ENCODE data around the gene WDPCP. TPM values are rescaled to one million over a fixed set of nuclear protein-coding genes. Genes with fewer than 3 reads are reported as not detected.
"Not testable (repeated sequence)": the region's sequence is repeated elsewhere in the genome, so short reads cannot be mapped to it uniquely, and the experiment has no call there.

Gene WDPCP
- total RNA-seq, 2 donors from 2014 or later, result 8.4 to 10.1 TPM

DNA sequence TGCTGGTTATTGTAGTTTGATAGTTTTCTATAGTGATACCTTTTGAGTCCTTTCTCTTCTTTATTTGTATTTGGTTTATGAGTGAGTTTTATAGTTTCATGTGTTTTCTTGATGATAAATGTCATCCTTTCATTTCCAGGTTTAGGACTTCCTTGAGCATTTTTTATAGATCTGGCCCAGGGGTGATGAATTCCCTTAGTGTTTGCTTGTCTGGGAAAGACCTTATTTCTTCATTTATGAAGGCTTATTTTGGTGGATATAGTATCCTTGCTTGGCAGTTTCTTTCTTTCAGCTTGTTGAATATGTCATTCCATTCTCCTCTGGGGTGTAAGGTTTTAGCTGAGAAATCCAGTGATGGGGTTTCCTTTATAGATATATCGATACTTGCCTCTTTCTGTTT, 483.8 kb downstream of the WDPCP start:
- no peak overlapping the region for H3K27ac Mint-ChIP-seq
- peaks cover 21 to 36% of the 10 kb centered on the region in 2 donors for H3K9me3 Mint-ChIP-seq
- DNase-seq (ENCODE audit: low spot score in 2 of 2) (no peak), ATAC-seq (no peak)
- H3K36me3 Mint-ChIP-seq, result peaks cover 0 to 29% of the 10 kb centered on the region in 2 donors

DNA sequence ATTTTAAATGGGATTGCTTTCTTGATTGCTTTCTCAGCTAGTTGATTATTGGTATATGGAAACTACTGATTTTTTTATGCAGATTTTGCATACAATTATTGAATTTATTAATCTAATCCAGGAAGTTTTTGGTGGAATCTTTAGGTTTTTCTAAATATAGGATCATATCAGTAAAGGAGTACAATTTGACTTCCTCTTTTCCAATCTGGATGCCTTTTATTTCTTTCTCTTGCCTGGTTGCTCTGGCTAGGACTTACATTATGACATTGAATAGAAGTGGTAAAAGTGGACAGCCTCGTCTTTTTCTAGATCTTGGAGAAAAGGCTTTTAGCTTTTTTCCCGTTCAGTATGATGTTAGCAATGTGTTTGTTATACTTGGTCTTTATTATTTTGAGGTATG, 486.3 kb downstream of the WDPCP start:
- Mint-ChIP-seq H3K36me3 (peaks cover 0 to 29% of the 10 kb centered on the region in 2 donors), H3K27ac (no peak overlapping the region), H3K9me3 (peaks cover 18 to 31% of the 10 kb centered on the region in 2 donors)
- DNase-seq (ENCODE audit: low spot score in 2 of 2), result no peak
- ATAC-seq, result no peak

DNA sequence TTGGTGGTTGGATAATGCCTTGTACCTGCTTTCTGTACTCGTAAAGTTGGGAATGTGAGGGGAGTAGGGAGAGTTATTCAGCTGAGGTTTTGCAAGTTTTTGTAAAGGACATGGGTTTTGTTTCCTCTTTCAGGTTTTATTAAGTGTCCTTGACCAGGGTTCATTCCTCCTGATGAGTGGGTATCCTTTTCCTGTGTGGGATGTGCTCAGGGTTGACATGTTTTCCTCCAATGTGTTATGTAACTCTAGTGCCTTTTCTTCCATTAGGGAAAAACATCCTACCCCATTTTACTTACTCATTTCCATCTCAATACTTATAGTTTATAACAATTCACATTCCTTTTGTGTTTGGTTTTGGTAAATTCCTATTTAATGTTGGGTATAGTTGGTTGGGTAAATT, 489.2 kb downstream of the WDPCP start:
- DNase-seq (ENCODE audit: low spot score in 2 of 2) (no peak), ATAC-seq (no peak)
- Mint-ChIP-seq H3K9me3 (peaks cover 9 to 16% of the 10 kb centered on the region in 2 donors), H3K36me3 (peaks cover 0 to 9% of the 10 kb centered on the region in 2 donors), H3K27ac (no peak overlapping the region)

DNA sequence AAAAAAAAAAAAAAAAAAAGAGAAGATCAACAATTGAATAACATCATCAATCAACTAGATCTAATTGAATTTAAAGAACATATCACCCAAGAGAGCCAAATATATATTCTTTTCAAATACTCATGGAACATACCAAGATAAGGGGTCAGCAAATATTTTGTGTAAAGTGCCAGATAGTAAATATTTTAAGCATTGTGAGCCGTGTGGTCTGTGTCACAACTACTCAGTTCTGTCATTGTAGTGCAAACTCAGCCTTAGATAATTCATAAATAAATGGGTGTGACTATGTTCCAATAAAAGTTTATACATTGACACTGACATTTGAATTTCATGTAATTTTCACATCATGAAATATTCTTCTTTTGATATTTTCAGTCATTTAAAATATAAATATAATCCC, 491.8 kb downstream of the WDPCP start:
- ATAC-seq (no peak), DNase-seq (ENCODE audit: low spot score in 2 of 2) (no peak)
- H3K9me3 Mint-ChIP-seq, result peaks cover 0 to 8% of the 10 kb centered on the region in 2 donors
- H3K36me3 Mint-ChIP-seq, result no peaks in the 10 kb centered on the region
- H3K27ac Mint-ChIP-seq, result no peak overlapping the region

DNA sequence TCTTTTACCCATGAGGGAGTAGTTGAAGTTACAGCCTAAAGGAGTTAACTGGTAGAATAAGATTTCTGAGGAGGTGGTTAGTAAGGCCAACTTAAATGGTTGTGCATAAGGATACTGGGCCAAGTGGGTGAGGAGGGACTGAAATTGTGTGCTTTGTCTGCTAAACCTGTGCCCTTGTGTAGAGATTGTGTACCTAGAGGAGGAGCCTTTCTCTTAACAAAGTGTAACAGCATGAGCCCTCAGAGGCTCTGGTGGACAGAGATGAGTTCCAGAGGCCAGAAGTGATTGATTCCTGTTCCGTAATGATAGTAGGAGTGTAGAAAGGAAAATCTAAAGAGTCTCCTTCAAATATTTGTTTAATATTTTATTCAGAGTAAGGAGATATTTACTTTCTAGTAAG, 494.8 kb downstream of the WDPCP start:
- no peak overlapping the region for H3K27ac Mint-ChIP-seq
- no peaks in the 10 kb centered on the region for H3K36me3 Mint-ChIP-seq
- H3K9me3 Mint-ChIP-seq, result peaks cover 0 to 3% of the 10 kb centered on the region in 2 donors
- DNase-seq (ENCODE audit: low spot score in 2 of 2) (no peak), ATAC-seq (no peak)

DNA sequence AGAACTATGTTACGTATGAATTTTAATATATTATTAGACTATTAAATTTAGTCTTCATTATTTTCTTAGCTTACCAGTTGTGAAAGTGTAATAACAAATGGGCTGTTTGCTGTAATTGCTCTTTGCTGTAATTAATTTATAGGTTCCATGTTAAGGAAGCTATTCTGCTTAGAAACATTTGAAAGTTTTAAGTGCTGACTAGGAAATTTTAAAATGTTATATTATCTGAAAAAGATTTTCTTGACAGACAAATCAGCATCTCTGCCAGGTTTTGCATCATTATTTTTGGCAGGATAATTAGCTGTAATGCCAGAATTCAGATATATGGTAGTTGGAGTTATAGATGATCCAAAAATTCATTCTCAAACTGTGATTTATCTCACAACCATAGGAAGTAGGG, 495.4 kb downstream of the WDPCP start:
- no peak overlapping the region for H3K27ac Mint-ChIP-seq
- H3K9me3 Mint-ChIP-seq, result peaks cover 0 to 3% of the 10 kb centered on the region in 2 donors
- DNase-seq (ENCODE audit: low spot score in 2 of 2) (no peak), ATAC-seq (no peak)
- H3K36me3 Mint-ChIP-seq, result no peaks in the 10 kb centered on the region

DNA sequence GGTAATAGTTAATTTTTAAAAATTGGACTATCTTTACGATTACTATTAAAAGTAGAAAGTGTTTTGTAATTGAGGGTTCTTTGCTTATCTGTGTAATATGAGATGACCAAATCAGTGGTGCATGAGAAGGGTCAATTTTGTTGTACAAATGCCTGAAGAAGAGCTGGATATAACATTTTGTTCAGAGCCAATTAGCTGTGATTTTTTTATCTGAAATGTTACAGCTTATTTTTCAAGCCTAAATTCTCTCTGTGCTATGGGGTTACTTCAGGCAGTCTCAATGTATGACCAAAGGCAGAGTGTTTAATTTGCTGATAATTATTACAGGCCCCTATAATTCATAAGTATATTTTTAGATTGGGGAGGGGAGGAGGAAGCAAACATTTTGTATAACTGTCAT, 495.9 kb downstream of the WDPCP start:
- DNase-seq (ENCODE audit: low spot score in 2 of 2) (no peak), ATAC-seq (no peak)
- peaks cover 0 to 3% of the 10 kb centered on the region in 2 donors for H3K9me3 Mint-ChIP-seq
- no peaks in the 10 kb centered on the region for H3K36me3 Mint-ChIP-seq
- no peak overlapping the region for H3K27ac Mint-ChIP-seq

DNA sequence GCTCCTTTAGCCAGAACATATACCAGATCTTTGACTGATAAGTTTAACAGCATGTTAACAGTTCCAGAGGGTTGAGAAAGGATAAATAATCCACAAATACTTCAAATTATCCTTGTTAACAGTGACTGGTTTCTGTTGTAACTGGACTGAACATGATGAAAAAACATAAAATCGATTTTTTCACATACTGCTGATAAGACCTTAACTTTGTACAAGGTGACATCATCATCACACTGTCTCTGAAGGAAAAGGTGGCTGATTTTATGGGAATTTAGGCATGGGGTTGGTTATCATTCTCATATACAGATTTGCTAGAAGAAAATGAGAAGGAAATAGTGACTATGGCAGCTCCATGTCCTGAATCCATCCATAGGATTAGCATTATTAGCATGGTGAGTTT, 501.6 kb downstream of the WDPCP start:
- Mint-ChIP-seq H3K27ac (no peak overlapping the region), H3K36me3 (no peaks in the 10 kb centered on the region), H3K9me3 (no peaks in the 10 kb centered on the region)
- no peak for ATAC-seq
- no peak for DNase-seq (ENCODE audit: low spot score in 2 of 2)

DNA sequence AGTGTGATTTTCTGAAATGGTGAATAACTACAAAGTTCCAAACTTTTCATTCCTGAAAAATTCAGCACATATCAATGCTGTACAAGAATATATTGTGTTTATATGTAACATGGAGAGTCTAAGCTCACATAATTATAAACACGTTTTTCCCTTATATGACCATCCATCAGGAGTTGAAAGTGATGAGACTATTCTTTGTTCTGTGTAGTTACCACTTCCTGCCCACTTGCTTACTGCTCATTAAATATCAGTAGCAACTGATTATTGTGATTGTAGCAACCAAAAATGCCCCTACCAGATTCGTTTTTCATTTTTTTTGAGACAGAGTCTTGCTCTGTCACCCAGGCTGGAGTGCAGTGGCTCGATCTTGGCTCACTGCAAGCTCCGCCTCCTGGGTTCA, 506.9 kb downstream of the WDPCP start:
- Mint-ChIP-seq H3K27ac (no peak overlapping the region), H3K9me3 (no peaks in the 10 kb centered on the region), H3K36me3 (no peaks in the 10 kb centered on the region)
- DNase-seq (ENCODE audit: low spot score in 2 of 2) (no peak), ATAC-seq (no peak)

DNA sequence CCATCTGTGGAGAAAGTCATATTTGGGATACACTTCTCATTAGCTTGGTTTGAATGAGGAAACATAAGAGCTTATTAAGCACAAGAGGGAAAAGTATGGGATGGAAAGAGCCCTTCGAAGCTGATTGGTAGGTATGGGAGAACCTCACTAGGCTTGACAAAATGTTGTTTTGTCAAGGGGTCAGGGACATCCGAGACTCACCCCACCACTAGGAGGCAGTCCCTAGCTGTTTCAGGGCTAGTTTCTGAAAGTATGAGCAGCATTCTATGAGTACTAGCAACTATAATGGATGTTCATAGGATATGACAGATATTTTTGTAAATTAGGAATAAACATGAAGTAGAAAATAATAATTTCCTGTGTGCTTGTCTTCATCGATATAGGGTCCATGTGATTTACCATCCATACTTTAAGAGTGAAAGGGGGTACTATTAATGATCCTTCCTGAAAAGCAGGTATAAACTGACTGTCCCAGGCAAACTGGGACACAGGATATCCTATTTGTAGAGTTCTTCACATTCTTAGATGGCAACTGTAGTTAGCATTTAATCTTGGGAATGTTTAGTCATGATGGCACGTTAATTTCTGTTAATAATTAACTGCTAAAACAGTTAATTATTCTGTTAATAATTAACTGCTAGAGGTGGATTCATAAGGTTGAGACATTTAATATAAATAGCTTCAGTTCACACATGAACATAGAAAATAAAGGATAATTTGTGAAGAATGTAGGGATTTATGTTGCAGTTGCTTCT, 509.2 kb downstream of the WDPCP start:
- no peaks in the 10 kb centered on the region for H3K36me3 Mint-ChIP-seq
- no peak for ATAC-seq
- DNase-seq (ENCODE audit: low spot score in 2 of 2), result peak in 1 of 2 donors; percentile 7
- H3K9me3 Mint-ChIP-seq, result no peaks in the 10 kb centered on the region
- H3K27ac Mint-ChIP-seq, result no peak overlapping the region

DNA sequence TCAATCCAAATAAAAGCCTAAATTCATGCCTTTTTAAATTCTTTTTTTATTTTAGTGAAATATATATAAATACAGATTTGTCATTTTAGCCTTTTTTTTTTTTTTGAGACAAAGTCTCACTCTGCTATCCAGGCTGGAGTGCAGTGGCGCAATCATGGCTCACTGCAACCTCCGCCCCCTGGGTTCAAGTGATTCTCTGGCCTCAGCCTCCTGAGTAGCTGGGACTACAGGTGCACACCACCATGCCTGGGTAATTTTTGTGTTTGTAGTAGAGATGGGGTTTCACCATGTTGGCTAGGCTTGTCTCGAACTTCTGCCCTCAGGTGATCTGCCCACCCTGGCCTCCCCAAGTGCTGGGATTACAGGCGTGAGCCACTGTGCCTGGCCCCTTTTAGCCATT, 513.9 kb downstream of the WDPCP start:
- not testable (repeated sequence) for H3K27ac Mint-ChIP-seq; ATAC-seq; H3K36me3 Mint-ChIP-seq; H3K9me3 Mint-ChIP-seq; DNase-seq (ENCODE audit: low spot score in 2 of 2)

DNA sequence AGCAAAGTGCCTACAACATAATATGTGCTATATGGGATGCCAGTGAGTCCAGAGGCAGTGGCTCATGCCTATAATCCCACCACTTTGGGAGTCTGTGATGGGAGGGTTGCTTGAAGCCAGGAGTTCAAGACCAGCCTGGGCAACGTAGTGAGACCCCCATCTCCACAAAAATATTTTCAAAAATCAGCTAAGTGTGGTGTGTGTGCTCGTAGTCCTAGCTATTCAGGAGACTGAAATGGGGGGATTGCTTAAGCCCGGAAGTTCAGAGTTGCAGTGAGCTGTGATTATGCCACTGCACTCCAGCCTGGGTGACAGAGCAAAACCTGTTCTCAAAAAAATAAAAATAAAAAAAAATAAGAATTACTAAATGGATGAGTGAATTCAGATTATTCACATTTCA, 514.3 kb downstream of the WDPCP start:
- H3K36me3 Mint-ChIP-seq, result no peaks in the 10 kb centered on the region

DNA sequence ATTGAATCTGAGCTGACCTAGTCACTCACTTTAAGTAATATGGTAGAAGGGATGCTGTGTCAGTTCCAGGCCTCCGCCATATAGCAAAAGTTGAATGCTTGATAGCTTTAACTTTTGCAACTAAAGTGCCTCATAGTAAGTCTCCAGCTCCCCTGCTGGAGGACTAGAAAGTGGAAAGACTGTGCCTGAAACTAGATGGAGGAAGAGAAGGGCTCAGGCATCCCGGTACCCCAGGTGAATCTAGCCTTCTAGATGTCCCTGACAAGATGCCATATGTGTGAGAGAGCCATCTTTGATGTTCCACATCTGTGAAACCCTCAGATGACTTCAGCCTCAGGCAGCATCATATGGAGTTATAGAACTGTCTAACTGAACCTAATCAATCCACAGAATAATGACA, 516.6 kb downstream of the WDPCP start:
- ATAC-seq, result no peak
- no peak overlapping the region for H3K27ac Mint-ChIP-seq

More for the DNA sequence above, 514.3 kb downstream of the WDPCP start:
- no peak overlapping the region for H3K27ac Mint-ChIP-seq
- DNase-seq (ENCODE audit: low spot score in 2 of 2) (no peak), ATAC-seq (no peak)
- no peaks in the 10 kb centered on the region for H3K9me3 Mint-ChIP-seq

More for the DNA sequence above, 516.6 kb downstream of the WDPCP start:
- Mint-ChIP-seq H3K9me3 (no peaks in the 10 kb centered on the region), H3K36me3 (no peaks in the 10 kb centered on the region)
- no peak for DNase-seq (ENCODE audit: low spot score in 2 of 2)

Other genes with a start within 250 kb of the WDPCP start
- 100 to 1,000 TPM; 181 to 259 TPM for gene MDH1, start 486 bp upstream of the WDPCP start, total RNA-seq